ENCODE data around the gene AEBP1. TPM values are rescaled to one million over a fixed set of nuclear protein-coding genes. Genes with fewer than 3 reads are reported as not detected.

Gene AEBP1
- total RNA-seq = 100 to 1,000 TPM in 1 of 2 donors, 10 to 100 TPM in 1; 40.4 to 219 TPM

GRCh38 chr7:44103923-44104859 lies at the start of gene AEBP1:
Gene AEBP1 (plus strand): TSS chr7:44104345. CDS start chr7:44104666, 321 bp downstream.
- TF ChIP-seq POLR2A (IDR thresholded peaks at IDR 0.05) (no peak), POLR2AphosphoS5 (IDR thresholded peaks at IDR 0.05) (no peak)
- TF ChIP-seq, protein P1, sequence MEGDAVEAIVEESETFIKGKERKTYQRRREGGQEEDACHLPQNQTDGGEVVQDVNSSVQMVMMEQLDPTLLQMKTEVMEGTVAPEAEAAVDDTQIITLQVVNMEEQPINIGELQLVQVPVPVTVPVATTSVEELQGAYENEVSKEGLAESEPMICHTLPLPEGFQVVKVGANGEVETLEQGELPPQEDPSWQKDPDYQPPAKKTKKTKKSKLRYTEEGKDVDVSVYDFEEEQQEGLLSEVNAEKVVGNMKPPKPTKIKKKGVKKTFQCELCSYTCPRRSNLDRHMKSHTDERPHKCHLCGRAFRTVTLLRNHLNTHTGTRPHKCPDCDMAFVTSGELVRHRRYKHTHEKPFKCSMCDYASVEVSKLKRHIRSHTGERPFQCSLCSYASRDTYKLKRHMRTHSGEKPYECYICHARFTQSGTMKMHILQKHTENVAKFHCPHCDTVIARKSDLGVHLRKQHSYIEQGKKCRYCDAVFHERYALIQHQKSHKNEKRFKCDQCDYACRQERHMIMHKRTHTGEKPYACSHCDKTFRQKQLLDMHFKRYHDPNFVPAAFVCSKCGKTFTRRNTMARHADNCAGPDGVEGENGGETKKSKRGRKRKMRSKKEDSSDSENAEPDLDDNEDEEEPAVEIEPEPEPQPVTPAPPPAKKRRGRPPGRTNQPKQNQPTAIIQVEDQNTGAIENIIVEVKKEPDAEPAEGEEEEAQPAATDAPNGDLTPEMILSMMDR (IDR thresholded peaks at IDR 0.05) = no peak
- Histone ChIP-seq H3K9me3 (no peaks in the 10 kb centered on the region), H3K27ac (peak within 1 kb of the TSS; percentile 71 to 79), H3K4me3 (peak within 1 kb of the TSS; percentile 35 to 37), H3K27me3 (replicated peaks; ENCODE audit: insufficient read depth) (no peaks in the 10 kb centered on the region), H3K36me3 (no peaks in the 10 kb centered on the region), H3K4me1 (replicated peaks) (no peaks in the 10 kb centered on the region)
- WGBS = 3% methylated on average over 80 of the region's 87 CpGs
- intact Hi-C loops (cut with DNase I) = loop anchor here (10.0 kb wide), 1 partner anchor 391 kb away; the partner anchor contains the start of gene NUDCD3
- DNase-seq (ENCODE audit: low spot score) = no peak

DNA sequence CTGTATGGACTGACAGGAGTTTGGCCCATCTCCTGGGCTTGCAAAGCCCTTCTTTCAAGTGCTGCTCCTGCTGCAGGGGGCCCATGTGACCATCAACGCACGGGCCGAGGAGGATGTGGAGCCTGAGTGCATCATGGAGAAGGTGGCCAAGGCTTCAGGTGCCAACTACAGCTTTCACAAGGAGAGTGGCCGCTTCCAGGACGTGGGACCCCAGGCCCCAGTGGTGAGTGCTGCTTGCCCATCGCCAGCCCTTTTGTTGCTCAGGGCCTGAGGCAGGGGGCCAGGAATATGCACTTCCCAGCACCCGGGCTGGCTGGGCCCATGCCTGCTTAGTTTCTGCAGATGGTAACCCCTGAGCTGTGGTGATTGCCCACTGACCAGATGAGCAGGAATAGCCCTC lies 47.5 kb upstream of the AEBP1 start:
- DNase-seq (ENCODE audit: low spot score) = no peak
- TF ChIP-seq POLR2AphosphoS5 (IDR thresholded peaks at IDR 0.05) (no peak), POLR2A (IDR thresholded peaks at IDR 0.05) (no peak)
- TF ChIP-seq, protein P1 (IDR thresholded peaks at IDR 0.05) = no peak

GRCh38 chr7:44057181-44057848 lies 46.8 kb upstream of the AEBP1 start:
- H3K36me3 ChIP-seq = peaks cover 18 to 27% of the 10 kb centered on the region in 2 donors
- no peak for DNase-seq (ENCODE audit: low spot score)

More for the DNA sequence above, 47.5 kb upstream of the AEBP1 start:
- 96% methylated on average over 7 of the region's 7 CpGs for WGBS
- Histone ChIP-seq H3K27ac (no peak overlapping the region), H3K27me3 (replicated peaks; ENCODE audit: insufficient read depth) (no peaks in the 10 kb centered on the region), H3K36me3 (peaks cover 18 to 27% of the 10 kb centered on the region in 2 donors), H3K9me3 (no peaks in the 10 kb centered on the region), H3K4me3 (no peak overlapping the region), H3K4me1 (replicated peaks) (no peaks in the 10 kb centered on the region)
- intact Hi-C loops (cut with DNase I) = no loop called here

GRCh38 chr7:44057849-44058758 lies 46.0 kb upstream of the AEBP1 start:
- no peaks in the 10 kb centered on the region for H3K4me1 ChIP-seq (replicated peaks)
- 86% methylated on average over 30 of the region's 30 CpGs for WGBS
- no peaks in the 10 kb centered on the region for H3K27me3 ChIP-seq (replicated peaks; ENCODE audit: insufficient read depth)
- TF ChIP-seq POLR2A (IDR thresholded peaks at IDR 0.05) = no peak
- TF ChIP-seq, protein P1 (IDR thresholded peaks at IDR 0.05) = no peak
- TF ChIP-seq POLR2AphosphoS5 (IDR thresholded peaks at IDR 0.05) = no peak
- no peaks in the 10 kb centered on the region for H3K9me3 ChIP-seq
- no peak for DNase-seq (ENCODE audit: low spot score)
- intact Hi-C loops (cut with DNase I) = no loop called here
- H3K4me3 ChIP-seq = no peak overlapping the region
- peaks cover 18 to 23% of the 10 kb centered on the region in 2 donors for H3K36me3 ChIP-seq
- H3K27ac ChIP-seq = no peak overlapping the region

More at GRCh38 chr7:44057181-44057848, 46.8 kb upstream of the AEBP1 start:
- TF ChIP-seq POLR2AphosphoS5 (IDR thresholded peaks at IDR 0.05) (no peak), POLR2A (IDR thresholded peaks at IDR 0.05) (no peak)
- TF ChIP-seq, protein P1 (IDR thresholded peaks at IDR 0.05) = no peak
- H3K4me3 ChIP-seq = no peak overlapping the region
- H3K4me1 ChIP-seq (replicated peaks) = no peaks in the 10 kb centered on the region
- intact Hi-C loops (cut with DNase I) = no loop called here
- H3K27me3 ChIP-seq (replicated peaks; ENCODE audit: insufficient read depth) = no peaks in the 10 kb centered on the region
- WGBS = 91% methylated on average over 11 of the region's 11 CpGs
- no peaks in the 10 kb centered on the region for H3K9me3 ChIP-seq
- H3K27ac ChIP-seq = no peak overlapping the region
